ENCODE results near the gene TRABD2B. TPM values are rescaled to one million over a fixed set of nuclear protein-coding genes. Genes with fewer than 3 reads are reported as not detected.

TRABD2B gene
- total RNA-seq, 1 experiment from 2014 or later = 0.06 TPM

GRCh38 chr1:47830641-47831333, 166.4 kb downstream of the TRABD2B start:
- DNase-seq (ENCODE audit: low spot score) = no peak

- DNase-seq (ENCODE audit: low spot score) = no peak
Observed at GRCh38 chr1:47830021-47830420, 167.2 kb downstream of the TRABD2B start.

GRCh38 chr1:47828978-47829377, 168.2 kb downstream of the TRABD2B start:
- DNase-seq (ENCODE audit: low spot score) = no peak

GRCh38 chr1:47827109-47827508, 170.1 kb downstream of the TRABD2B start:
- no peak for DNase-seq (ENCODE audit: low spot score)

- DNase-seq (ENCODE audit: low spot score) = no peak
Observed at GRCh38 chr1:47824716-47825115, 172.5 kb downstream of the TRABD2B start.

GRCh38 chr1:47824297-47824696, 172.9 kb downstream of the TRABD2B start:
- no peak for DNase-seq (ENCODE audit: low spot score)

- no peak for DNase-seq (ENCODE audit: low spot score)
Observed at GRCh38 chr1:47823040-47823808, 174.0 kb downstream of the TRABD2B start.

GRCh38 chr1:47821760-47822159, 175.4 kb downstream of the TRABD2B start:
- no peak for DNase-seq (ENCODE audit: low spot score)

- DNase-seq (ENCODE audit: low spot score) = no peak
Observed at GRCh38 chr1:47819574-47819888, 177.7 kb downstream of the TRABD2B start.

GRCh38 chr1:47818682-47819573, 178.3 kb downstream of the TRABD2B start:
- no peak for DNase-seq (ENCODE audit: low spot score)

- no peak for DNase-seq (ENCODE audit: low spot score)
Observed at GRCh38 chr1:47817861-47818260, 179.3 kb downstream of the TRABD2B start.

- DNase-seq (ENCODE audit: low spot score) = no peak
Observed at GRCh38 chr1:47816325-47817071, 180.7 kb downstream of the TRABD2B start.

- DNase-seq (ENCODE audit: low spot score) = no peak
Observed at GRCh38 chr1:47814612-47815395, 182.4 kb downstream of the TRABD2B start.

GRCh38 chr1:47813970-47814369, 183.2 kb downstream of the TRABD2B start:
- DNase-seq (ENCODE audit: low spot score) = no peak

GRCh38 chr1:47812904-47813514, 184.2 kb downstream of the TRABD2B start:
- no peak for DNase-seq (ENCODE audit: low spot score)

- no peak for DNase-seq (ENCODE audit: low spot score)
Observed at GRCh38 chr1:47810964-47811682, 186.1 kb downstream of the TRABD2B start.

GRCh38 chr1:47809301-47810084, 187.7 kb downstream of the TRABD2B start:
- DNase-seq (ENCODE audit: low spot score) = peak; percentile 51

- no peak for DNase-seq (ENCODE audit: low spot score)
Observed at GRCh38 chr1:47808612-47809011, 188.6 kb downstream of the TRABD2B start.

- no peak for DNase-seq (ENCODE audit: low spot score)
Observed at GRCh38 chr1:47805921-47806361, 191.2 kb downstream of the TRABD2B start.

Data from H4 (cell line).